HG03045 (cell line): Measurements from ENCODE around the gene GPBAR1.
A peak's percentile ranks its signal among the peaks of the same experiment; 100 is the strongest.

Source experiments
- ATAC-seq: cut with Tn5 transposase; IDR thresholded peaks from one replicate; pipeline ENCODE4 v1.9.1; 2021; ENCODE audit warnings: mild to moderate bottlenecking, moderate library complexity; ENCODE audit not compliant: unreplicated experiment

The GPBAR1 gene

DNA sequence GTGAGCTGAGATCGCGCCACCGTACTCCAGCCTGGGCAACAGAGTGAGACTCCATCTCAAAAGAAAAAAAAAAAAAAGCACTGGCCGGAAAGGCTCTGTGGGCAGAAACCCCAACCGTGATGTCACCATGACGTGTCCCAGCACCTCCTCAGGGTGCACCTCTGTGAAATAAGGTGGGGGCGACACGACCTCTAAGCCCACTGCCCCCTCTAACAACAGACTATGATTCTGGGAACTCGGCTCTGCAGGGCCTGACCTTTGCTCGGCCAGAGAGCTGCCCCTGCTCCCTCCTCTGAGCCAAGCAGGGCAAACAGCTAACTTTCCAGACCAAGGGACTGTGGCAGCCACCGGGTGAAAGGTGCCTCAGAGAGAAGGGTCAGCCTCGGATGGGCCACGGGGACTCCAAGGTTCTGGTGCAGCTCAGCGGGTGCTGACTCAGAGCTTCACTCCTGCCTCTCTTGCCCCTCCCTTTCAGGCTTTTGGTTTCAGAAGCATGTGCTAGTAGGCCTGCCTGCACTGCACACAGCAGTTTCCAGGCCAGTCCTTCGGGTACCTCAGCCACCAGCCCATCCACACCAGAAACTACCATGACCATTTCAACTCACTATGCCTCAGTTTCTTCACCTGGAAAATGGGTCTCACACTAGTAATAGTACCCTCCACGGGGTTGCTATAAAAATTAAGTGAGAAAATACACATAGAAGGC, 23.4 kb downstream of the GPBAR1 start:
- ATAC-seq = peak; percentile 44

DNA sequence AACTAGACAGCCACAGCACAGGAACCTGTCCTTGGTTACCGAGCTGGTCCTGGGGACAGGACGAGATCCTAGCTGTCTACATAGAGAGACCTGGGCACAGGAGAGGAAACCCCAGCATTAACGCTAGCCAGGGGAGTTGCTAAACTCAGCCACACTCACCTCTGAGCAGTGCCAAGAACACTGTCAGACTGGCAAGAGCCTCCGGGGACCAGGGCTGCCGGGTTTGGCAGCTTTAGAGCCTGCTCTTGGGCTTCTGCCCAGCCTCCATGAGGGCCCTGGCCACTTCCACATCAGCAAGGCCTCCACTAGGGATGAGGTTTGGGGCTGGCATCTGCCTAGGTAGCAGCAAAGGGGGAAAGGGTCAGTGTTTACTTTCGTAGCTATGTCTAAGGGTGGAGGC, 24.8 kb downstream of the GPBAR1 start:
- no peak for ATAC-seq

DNA sequence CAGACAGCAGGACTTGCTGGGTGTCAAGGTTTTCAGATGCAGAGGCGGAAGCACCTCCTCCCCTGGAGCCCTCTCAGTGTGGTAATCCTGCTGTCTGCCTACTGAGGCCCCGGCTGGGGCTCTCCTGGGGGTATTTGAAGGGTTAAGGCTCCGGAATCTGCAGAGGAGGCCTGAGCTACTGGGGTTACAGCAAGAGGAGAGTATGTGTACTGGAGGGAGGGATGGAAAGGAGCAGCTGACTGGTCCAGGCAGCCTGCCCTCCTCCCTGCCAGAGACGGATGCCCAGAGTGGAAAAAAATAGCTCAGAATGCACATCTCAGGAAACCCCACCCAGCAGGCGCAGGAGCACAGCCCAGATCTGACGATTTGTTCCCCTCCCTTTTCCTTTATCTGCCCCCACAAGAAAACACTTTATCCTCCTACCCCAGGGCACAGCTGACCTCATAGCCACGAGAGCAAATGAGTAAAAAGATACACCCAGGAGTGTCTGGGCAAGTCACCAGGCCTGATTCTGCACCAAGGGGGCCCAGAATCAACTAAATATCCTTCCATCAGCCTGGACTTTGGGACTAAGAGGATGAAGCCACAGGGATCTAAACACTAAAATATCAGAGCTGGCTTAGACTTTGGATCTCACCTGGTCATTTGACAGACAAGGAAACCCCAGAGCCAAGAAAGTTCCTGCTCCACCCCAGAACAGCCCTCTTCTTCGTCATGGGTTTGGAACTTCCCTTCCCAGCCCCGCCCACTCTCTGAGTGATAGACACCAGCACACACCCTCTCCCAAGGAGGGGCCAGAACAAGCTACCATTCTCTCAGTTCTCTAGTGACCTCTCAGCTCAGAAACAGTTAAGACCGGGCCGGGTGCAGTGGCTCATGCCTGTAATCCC, 26.0 kb downstream of the GPBAR1 start:
- peak; percentile 70 for ATAC-seq

DNA sequence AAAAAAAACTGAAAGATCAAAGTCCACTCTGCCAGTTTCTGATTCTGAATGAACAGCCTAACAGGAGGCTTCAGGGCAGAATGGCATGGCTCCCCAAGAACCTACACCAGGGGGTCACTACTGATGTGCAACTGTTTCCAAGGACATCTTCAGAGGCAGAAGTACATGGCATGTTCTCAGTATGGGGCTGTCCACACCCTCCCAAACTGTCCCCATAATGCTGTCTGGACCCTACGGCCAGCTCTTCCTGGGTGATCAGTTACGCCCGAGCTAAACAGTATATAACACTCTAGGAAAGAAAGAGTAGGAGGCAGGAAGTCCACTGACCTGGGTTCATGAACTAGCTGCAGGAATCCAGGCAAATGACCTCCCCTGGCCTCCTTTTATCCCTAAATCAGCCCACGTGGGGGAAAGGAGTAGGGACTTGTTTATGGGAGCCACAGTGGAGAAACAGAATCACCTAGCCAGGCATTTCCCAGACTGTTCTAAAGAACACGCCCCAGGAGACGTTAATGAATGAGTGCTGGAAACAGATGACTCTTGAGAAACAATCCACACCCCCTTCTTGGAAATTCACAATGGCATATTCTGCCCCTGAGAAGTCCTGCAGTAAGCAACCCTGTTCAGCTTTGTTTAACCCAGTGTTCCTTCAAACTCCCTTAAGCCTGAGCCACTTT, 29.0 kb downstream of the GPBAR1 start:
- no peak for ATAC-seq

DNA sequence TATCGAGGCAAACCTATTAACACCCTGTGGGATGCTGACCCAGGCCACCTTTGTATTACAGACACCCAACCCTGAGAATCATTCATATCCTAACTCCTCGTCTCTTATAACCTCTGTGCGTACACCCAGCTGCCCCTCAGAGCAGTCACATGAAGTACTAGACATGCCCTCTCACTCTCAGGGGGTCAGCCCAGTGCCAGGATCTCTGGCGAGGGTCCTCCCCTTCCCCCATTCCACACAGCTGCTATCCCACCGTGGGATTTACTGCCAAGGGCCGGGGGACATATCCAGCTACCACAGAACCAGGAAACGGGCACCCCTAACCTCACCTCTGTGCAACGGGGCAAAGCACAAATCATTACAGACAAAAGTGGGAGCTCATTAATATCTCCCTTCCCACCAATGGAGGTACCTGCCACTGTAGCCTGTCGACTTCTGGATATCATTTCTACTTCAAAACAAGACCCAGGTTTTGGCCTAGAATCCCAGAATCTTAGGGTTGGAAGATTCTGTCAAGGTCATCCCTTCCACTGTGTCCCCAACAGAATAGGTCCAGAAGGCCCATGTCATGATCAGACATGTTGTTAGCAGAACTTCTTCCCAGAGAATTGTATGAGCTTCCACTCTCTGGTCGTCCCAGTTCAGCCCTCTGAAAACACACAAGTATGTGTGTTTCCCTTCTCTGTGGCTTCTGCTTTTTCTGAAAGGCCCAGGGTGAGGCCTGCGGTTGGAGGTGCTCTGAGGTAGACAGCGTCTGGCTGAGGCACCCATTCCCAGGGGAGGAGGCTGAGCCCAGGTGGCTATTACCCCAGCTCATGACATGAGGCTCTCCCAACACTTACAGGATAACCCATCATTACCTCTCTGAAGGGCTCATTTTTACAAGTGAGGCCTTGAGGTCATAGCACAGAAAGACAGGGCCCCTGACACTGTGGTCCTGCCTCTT, 29.8 kb downstream of the GPBAR1 start:
- ATAC-seq = peak; percentile 39

DNA sequence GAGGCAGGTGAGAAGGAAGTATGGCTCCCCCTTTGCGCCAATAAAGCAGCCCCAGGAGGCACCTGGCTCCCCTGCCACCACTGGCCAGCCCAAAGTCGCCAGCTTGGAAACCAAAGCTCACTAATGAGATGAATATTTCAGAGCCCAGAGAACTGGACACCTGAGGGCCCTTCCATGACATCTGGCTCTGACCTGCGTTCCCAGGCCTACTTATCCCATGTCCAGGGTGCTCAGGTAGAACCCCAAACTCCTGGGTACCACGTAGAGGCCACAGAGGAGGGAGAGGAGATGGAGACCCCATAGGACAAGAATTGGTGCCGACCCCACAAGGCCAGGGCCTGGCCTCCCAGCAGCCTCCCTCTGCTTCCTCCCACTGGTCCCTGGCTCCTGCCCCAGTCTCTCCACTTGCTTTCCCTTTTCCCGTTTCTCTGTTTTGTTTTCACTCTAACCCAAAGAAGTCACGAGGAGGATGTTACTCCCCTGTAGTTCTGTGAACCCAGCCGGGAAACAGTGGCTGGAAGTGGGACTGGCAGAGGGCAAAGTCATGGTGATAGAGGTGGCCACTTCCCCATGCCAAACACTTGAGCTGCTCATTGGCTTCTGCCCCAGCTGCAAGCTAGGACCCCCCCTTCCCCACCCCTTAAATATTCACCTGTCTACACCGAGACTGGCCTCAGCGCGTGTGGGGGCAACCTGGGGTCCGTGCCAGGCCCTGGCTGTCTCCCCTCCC, 30.7 kb downstream of the GPBAR1 start:
- ATAC-seq = no peak

DNA sequence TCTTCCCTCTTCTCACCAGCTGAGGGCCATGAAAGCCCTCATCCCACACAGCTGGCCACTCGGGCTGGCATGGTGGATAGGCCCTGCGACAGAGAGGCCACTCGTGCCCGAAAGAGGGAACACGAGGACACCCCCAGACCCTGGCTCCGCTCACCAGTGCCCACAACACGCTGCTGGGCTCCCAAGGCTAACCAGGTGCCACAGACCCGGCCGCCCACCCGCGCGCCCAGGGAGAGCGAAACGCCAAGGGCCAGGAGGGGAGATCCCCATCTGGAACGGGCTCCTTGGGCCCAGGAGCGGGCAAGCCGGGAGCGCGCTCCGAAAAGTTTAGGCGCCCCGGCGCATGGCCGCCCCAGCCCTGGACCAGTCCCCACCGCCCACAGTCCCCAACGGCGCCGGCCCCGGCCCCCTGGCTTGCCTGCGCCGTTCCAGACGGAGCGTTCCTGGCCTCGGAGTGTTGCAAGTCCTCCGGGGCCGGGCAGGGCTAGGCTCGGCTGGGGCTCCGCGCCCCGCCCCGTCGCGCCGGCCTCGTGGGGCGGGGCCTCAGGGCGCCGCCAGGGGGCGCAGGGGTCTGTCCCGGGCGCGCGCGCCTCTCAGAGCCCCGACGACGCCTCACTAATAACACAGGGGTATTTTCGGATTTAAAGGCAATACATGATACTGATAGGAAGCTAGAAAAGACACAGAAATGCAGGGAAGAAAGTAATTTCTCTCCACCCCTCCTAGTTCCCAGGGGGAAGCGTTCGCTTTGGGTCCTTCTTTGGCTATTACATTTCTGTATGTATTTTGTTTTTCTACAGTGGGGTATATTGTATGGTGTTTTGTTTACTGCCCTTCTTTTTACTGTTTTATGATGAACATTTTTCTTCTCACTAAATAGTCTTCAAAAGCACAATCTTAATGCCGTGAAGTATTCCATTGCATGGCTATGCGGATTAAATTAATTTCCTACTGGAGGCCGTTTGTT, 31.5 kb downstream of the GPBAR1 start, which contains the start of gene TMBIM1:
Gene TMBIM1, minus strand, starts transcription at position 456 of the 967 bp plus-strand sequence. CDS start 10,362 bp downstream, outside the sequence.
- peak; percentile 82 for ATAC-seq

DNA sequence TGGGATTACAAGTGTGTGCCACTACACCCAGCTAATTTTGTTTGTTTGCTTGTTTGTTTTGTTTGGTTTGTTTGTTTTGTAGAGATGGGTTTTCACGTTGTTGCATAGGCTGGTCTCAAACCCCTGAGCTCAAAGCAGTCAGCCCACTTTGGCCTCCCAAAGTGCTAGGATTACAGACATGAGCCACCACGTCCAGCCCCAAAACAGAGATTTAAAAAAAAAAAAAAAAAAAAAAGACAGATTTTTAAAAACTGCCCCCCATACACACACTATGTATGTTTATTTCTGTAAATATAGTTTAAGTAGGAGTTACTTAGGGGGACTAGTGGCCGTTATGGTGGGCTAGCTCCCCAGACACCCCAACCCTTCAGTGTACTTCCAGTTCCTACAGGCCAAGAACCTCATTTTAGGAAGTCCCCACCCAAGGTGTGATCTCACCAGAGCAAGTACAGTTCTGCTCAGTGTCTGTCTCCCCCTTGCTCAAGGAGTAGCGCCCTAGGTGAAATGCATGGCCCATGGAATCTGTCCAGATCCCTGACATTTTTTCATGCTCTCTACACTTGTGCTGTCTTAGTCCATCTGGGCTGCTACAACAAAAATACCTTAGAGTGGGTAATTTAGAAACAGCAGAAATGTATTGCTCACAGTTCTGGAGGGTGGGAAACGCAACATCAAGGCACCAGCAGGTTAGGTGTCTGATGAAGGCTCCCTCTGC, 33.1 kb downstream of the GPBAR1 start:
- no peak for ATAC-seq

DNA sequence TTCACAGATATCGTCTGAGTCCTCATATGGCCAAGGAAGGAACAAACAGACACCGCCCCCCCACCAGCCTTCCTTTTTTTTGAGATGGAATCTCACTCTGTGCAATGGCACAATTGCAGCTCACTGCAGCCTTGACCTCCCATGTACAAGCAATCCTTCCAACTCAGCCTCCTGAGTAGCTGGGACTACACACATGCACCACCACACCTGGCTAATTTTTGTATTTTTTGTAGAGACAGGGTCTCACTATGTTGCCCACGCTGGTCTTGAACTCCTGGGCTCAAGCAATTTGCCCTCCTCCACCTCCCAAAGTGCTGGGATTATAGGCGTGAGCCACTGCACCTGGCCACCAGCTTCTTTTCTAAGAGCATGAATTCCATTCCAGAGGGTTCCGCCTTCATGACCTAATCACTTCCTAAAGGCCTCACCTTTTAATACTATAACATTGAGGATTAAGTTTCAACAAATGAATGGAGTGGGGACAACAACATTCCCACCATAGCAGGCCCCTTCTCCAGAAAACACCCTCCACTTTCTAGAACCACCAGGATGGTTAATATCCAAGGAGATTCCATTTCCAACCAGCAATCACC, 33.7 kb downstream of the GPBAR1 start:
- no peak for ATAC-seq

DNA sequence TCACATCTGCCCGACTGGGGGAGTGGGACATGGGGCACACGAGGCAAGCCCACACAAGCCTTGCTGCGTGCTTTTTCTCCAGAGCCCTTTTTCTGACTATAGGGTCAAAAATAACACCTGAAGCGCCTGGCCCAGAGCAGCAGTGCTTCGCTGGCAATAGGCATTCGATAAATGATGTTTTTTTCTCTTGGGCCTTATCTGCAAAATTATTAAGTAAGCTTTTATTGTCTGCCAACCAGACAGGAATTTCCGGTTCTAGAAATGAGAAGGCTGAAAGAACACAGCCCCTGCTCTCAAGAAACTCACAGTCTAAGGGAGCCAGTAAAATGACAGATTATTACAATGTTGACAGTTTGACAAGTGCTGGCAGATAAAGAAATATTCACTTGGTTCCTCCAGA, 34.2 kb downstream of the GPBAR1 start:
- no peak for ATAC-seq

DNA sequence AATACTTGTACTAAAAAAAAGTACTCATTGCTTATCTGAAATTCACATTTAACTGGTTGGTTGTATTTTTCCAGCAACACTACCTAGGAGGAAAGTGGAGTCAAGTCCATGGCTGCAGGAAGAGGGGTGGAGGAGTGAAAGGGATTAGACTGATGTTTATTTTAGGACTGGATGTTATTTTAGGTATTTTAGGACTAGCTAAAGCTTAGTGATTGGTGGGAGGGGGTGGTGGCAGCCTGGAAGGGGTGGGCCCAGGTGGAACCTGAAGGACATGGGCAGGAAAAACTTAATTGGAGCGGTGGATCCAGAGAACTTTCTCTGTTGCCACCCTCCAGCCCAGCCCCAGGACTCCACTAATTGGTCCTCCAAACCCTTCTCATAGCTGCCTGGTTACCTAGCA, 35.4 kb downstream of the GPBAR1 start:
- ATAC-seq = no peak

DNA sequence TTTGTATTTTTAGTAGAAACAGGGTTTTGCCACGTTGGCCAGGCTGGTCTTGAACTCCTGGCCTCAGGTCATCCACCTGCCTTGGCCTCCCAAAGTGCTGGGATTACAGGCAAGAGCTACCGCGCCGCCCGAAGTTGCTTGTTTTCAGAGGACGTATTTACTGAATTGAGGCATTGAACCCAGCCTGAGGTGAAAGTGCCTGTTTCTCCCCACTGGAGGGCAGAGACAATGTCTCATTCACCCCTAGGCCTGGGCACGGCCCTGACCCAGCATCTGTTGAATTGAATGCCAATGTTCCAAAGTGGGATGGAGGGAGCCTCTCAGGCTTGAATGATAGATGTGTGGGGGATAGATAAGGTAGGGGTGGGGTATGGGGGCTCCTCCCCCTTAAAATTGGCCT, 36.0 kb downstream of the GPBAR1 start:
- no peak for ATAC-seq

DNA sequence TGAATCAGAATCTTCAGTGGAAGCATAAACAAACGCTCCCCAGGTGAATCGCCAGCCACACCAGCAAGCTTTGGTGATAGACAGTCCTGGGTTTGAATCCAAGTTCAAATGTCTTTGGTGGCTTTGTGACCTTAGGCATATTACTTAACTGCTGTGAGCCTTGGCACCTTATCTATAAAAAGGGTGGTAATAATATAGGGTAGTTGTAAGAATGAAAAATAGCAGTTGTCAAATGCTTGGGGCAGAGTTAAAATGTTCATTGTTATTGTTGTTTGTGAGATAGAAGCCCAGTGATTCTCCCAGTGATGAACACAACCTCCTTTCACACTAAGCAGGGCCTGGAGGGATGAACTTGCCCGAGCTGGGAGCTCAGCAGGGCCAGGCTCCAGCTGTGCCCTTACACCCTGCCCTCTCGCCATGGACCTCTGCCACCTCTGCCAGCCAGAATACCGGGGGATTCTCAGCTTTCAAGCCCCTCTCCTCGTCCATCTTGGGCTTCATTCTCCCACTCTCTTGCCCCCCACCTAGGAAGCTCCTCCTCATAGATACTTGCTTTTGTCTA, 37.6 kb downstream of the GPBAR1 start:
- ATAC-seq = no peak

DNA sequence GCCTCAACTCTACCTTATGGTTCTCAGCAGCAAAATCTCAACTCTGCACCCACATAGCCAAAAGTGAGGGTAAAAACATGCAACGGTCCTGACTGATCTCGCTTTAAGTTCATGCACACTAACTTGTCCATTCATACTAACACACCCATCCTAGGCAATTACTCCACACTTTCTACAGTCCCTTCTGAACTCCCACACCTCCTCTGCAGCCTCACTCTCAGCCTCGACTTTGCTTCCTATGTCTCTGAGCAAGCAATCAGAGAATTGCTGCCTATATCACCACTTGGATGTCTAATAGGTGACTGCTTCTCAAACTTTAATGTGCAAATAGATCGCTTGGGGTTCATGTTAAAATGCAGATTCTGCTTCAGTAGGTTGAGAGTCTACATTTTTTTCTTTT, 39.3 kb downstream of the GPBAR1 start:
- no peak for ATAC-seq

DNA sequence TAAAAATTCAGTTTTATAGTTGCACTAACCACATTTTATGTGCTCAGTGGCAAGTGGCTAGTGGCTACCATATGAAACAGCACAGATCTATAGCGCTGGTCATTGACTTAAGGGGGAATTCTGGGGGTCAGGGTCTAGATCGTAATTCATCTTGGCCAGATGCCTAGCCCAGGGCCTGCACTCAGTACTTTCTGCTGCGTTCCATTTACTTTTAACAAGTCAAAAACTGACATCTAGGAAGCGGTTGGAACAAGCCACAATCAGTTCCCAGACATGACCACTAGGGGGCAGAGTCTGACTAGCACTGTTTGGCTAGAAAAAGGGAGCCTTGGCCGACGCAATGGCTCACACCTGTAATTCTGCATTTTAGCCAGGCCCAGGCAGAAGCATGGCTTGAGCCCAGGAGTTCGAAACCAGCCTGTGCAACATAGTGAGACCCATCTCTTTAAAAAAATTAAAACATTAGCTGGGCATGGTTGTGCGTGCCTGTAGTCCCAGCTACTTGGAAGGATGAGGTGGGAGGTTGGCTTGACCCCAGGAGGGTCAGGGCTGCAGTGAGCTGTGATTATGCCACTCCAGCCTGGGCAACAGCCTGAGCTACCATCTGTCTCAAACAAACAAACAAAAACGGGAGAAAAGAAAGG, 40.5 kb downstream of the GPBAR1 start:
- peak; percentile 67 for ATAC-seq

DNA sequence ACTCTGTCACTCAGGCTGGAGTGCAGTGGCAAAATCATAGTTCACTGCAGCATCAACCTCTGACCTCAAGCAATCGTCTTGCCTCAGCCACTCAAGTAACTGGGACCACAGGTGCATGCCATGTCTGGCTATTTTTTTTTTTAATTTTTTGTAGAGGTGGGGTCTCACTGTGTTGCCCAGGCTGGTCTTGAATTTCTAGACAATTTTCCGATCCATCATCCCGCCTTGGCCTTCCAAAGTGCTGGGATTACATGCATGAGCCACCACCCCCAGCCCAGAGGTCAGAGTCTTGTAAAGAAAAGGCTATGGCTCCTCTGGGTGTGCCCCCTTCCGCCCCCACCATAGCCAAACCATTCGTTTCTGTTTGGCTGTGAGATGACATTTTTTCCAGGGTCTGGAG, 44.6 kb downstream of the GPBAR1 start:
- ATAC-seq = no peak
